Testis (tissue), 3 donors: Measurements from ENCODE around the gene TRIM31. TPM values are rescaled to one million over a fixed set of nuclear protein-coding genes. Genes with fewer than 3 reads are reported as not detected.

Source experiments
- DNase-seq: peaks from one replicate; pipeline ENCODE4 v3.0.0-alpha.2; 2019
- H3K27ac ChIP-seq, 2 donors: fragments of 200-600 bp; sonication (generic); one replicate each; pipeline ENCODE4 v1.5.1; 2019
- H3K27me3 ChIP-seq: fragments of 200-600 bp; sonication (generic); one replicate; pipeline ENCODE4 v1.5.1; 2019
- H3K36me3 ChIP-seq: fragments of 200-600 bp; sonication (generic); one replicate; pipeline ENCODE4 v1.5.1; 2017; ENCODE audit warnings: low read depth; ENCODE audit errors: missing control alignments
- H3K4me1 ChIP-seq: fragments of 200-600 bp; sonication (generic); one replicate; pipeline ENCODE4 v1.5.1; 2019
- H3K4me3 ChIP-seq, 2 donors: fragments of 200-600 bp; sonication (generic); one replicate each; pipeline ENCODE4 v1.5.1; 2017 to 2019
- H3K9me3 ChIP-seq: fragments of 200-600 bp; sonication (generic); one replicate; pipeline ENCODE4 v1.5.1; 2017
- CTCF ChIP-seq, 3 experiments: fragments of 450-650 bp in 2 of 3; fragments of 200-600 bp in 1 of 3; sonication (generic) in 1 of 3; IDR thresholded peaks; one replicate each; pipeline ENCODE4 v1.5.1; 2016 to 2019; ENCODE audit warnings: antibody characterized with exemption in 3 of 3, mild to moderate bottlenecking in 2 of 3, moderate library complexity in 1 of 3
- POLR2A ChIP-seq: fragments of 450-650 bp; IDR thresholded peaks from one replicate; pipeline ENCODE4 v1.6.1; 2017; ENCODE audit warnings: antibody characterized with exemption, mild to moderate bottlenecking, moderate library complexity
- WGBS, 2 donors: methylation state at CpG; one replicate each; pipeline ENCODE4 v1.1.5; 2018; 5-methylcytosine and 5-hydroxymethylcytosine counted together
- intact Hi-C: fragments of 100-400 bp; cut with DNase I; formaldehyde crosslinking; loops from one replicate; pipeline ENCODE4 v1.15.1; 2023; ENCODE audit warnings: low total_unique reads
- polyA plus RNA-seq: library from polyadenylated mRNA; stranded (reverse); fragments of 350-450 nt; fragmentation: Illumina TruSeq; extraction: RNeasy Lipid Tissue Mini Kit (QIAGEN cat#74804); gene quantifications from one replicate; pipeline ENCODE4 v1.2.3, GENCODE V29; 2014; ENCODE audit warnings: low read depth, low replicate concordance; ENCODE audit not compliant: insufficient read depth
- total RNA-seq, 2 donors: library from RNA; depleted of rRNA; stranded (reverse); fragments of >200 nt; gene quantifications; one replicate each; pipeline ENCODE4 v1.2.3, GENCODE V29; 2016

Gene TRIM31
- total and polyA plus RNA-seq, 3 donors from 2014 or later: 0.50 to 6.4 (median 4.0) TPM

- no peak for DNase-seq
- WGBS, 2 donors: 57 to 62% methylated on average over 3 of the region's 3 CpGs
- Histone ChIP-seq H3K9me3 (no peaks in the 10 kb centered on the region), H3K4me3 (no peak overlapping the region), H3K36me3 (no peaks in the 10 kb centered on the region), H3K27ac (no peak overlapping the region), H3K4me1 (no peaks in the 10 kb centered on the region), H3K27me3 (no peaks in the 10 kb centered on the region)
- intact Hi-C loops: no loop called here
- TF ChIP-seq POLR2A: no peak
- no peak for TF ChIP-seq CTCF (IDR thresholded peaks at IDR 0.05)
These were observed 36.3 kb upstream of the TRIM31 start for GRCh38 chr6:30149234-30149633.

- Histone ChIP-seq H3K9me3 (no peaks in the 10 kb centered on the region), H3K4me1 (no peaks in the 10 kb centered on the region), H3K4me3 (no peak overlapping the region), H3K27me3 (no peaks in the 10 kb centered on the region), H3K27ac (no peak overlapping the region), H3K36me3 (no peaks in the 10 kb centered on the region)
- intact Hi-C loops: no loop called here
- DNase-seq: no peak
- WGBS, 2 donors: 69 to 84% methylated on average over 2 to 3 of the region's 3 CpGs
- no peak for TF ChIP-seq CTCF (IDR thresholded peaks at IDR 0.05)
- no peak for TF ChIP-seq POLR2A
These were observed 34.2 kb upstream of the TRIM31 start for GRCh38 chr6:30147096-30147495.

GRCh38 chr6:30145818-30146217 lies 32.9 kb upstream of the TRIM31 start:
- H3K27me3 ChIP-seq: no peaks in the 10 kb centered on the region
- TF ChIP-seq POLR2A (no peak), CTCF (IDR thresholded peaks at IDR 0.05) (no peak)
- H3K36me3 ChIP-seq: no peaks in the 10 kb centered on the region
- WGBS, 2 donors: 57 to 60% methylated on average over 7 of the region's 7 CpGs
- H3K27ac ChIP-seq: no peak overlapping the region
- no peaks in the 10 kb centered on the region for H3K4me1 ChIP-seq
- intact Hi-C loops: no loop called here
- no peak overlapping the region for H3K4me3 ChIP-seq
- H3K9me3 ChIP-seq: no peaks in the 10 kb centered on the region
- no peak for DNase-seq

GRCh38 chr6:30144811-30145210 lies 31.9 kb upstream of the TRIM31 start:
- Histone ChIP-seq H3K27ac (no peak overlapping the region), H3K36me3 (no peaks in the 10 kb centered on the region), H3K9me3 (no peaks in the 10 kb centered on the region), H3K27me3 (no peaks in the 10 kb centered on the region), H3K4me1 (no peaks in the 10 kb centered on the region), H3K4me3 (no peak overlapping the region)
- intact Hi-C loops: no loop called here
- TF ChIP-seq POLR2A (no peak), CTCF (IDR thresholded peaks at IDR 0.05) (no peak)
- no peak for DNase-seq
- 72 to 78% methylated on average over 6 of the region's 6 CpGs for WGBS, 2 donors

- intact Hi-C loops: no loop called here
- Histone ChIP-seq H3K36me3 (no peaks in the 10 kb centered on the region), H3K27ac (no peak overlapping the region), H3K4me3 (no peak overlapping the region), H3K4me1 (no peaks in the 10 kb centered on the region), H3K27me3 (no peaks in the 10 kb centered on the region), H3K9me3 (no peaks in the 10 kb centered on the region)
- TF ChIP-seq CTCF (IDR thresholded peaks at IDR 0.05): no peak
- no peak for TF ChIP-seq POLR2A
- WGBS, 2 donors: 59 to 70% methylated on average over 2 of the region's 2 CpGs
- DNase-seq: no peak
These were observed 30.9 kb upstream of the TRIM31 start for GRCh38 chr6:30143780-30144179.
